IMR-90 (cell line): Measurements from ENCODE around the gene JPH3. TPM values are rescaled to one million over a fixed set of nuclear protein-coding genes. Genes with fewer than 3 reads are reported as not detected.

Source experiments
- ATAC-seq: fragments of 200-7000 bp; cut with Tn5 transposase; 2 replicates; pipeline ENCODE4 v1.9.1; 2020; ENCODE audit warnings: low read depth, mild to moderate bottlenecking, moderate library complexity
- BruUV-seq: library from RNA; stranded (reverse); fragments of 400-500 nt; replicated peaks from 2 replicates; lab custom pipeline; 2021; lab: Mats Ljungman, UMichigan
- CTCF ChIA-PET: fragments of 300-600 bp; formaldehyde crosslinking; extraction: SDS; loops from one replicate; lab custom pipeline; 2021; ENCODE audit warnings: antibody characterized with exemption; lab: Yijun Ruan, JAX
- POLR2A ChIA-PET: fragments of 300-600 bp; sonication (Branson Sonifier 250); formaldehyde crosslinking; loops from one replicate; lab custom pipeline; 2022; ENCODE audit warnings: antibody characterized with exemption; ENCODE audit not compliant: unreplicated experiment; lab: Charles Lee
- DNase-seq: peaks from one replicate; pipeline ENCODE4 v3.0.0; 2013
- H2AFZ ChIP-seq: replicated peaks from 2 replicates; pipeline ENCODE3; 2013; ENCODE audit warnings: low read length, mild to moderate bottlenecking; ENCODE audit not compliant: poor library complexity
- H2AK5ac ChIP-seq: 2 replicates; pipeline ENCODE4 v1.6.1; 2013; ENCODE audit warnings: low read depth, low read length, inconsistent platforms
- H2AK9ac ChIP-seq: replicated peaks from 2 replicates; pipeline ENCODE3; 2013; ENCODE audit warnings: mild to moderate bottlenecking, low read depth, low read length, moderate library complexity; ENCODE audit not compliant: poor library complexity
- H2BK120ac ChIP-seq: 2 replicates; pipeline ENCODE4 v1.6.1; 2013; ENCODE audit warnings: low read depth, low read length, inconsistent platforms
- H2BK15ac ChIP-seq: 3 replicates; pipeline ENCODE4 v1.6.1; 2013; ENCODE audit warnings: low read depth, low read length, inconsistent platforms
- H2BK20ac ChIP-seq: 2 replicates; pipeline ENCODE4 v1.6.1; 2013; ENCODE audit warnings: low read depth, mild to moderate bottlenecking, inconsistent platforms, low read length, moderate library complexity
- H2BK5ac ChIP-seq: 2 replicates; pipeline ENCODE4 v1.6.1; 2013; ENCODE audit warnings: mild to moderate bottlenecking, low read depth, low read length, inconsistent platforms; ENCODE audit not compliant: poor library complexity, severe bottlenecking
- H3K14ac ChIP-seq: replicated peaks from 2 replicates; pipeline ENCODE4 v1.6.1; 2013; ENCODE audit warnings: low read depth, low read length, inconsistent platforms
- H3K18ac ChIP-seq: 2 replicates; pipeline ENCODE4 v1.6.1; 2013; ENCODE audit warnings: low read depth, low read length, control low read depth
- H3K23ac ChIP-seq: 2 replicates; pipeline ENCODE4 v1.6.1; 2013; ENCODE audit warnings: low read depth, low read length, inconsistent platforms
- H3K27ac ChIP-seq: 2 replicates; pipeline ENCODE4 v1.5.1; 2013; ENCODE audit warnings: mild to moderate bottlenecking, control low read depth, low read length; ENCODE audit not compliant: insufficient read depth
- H3K27me3 ChIP-seq: 2 replicates; pipeline ENCODE4 v1.6.1; 2013; ENCODE audit warnings: low read length; ENCODE audit not compliant: control insufficient read depth, insufficient read depth
- H3K36me3 ChIP-seq: 2 replicates; pipeline ENCODE4 v1.6.1; 2013; ENCODE audit warnings: low read length, mixed read lengths; ENCODE audit not compliant: control insufficient read depth, insufficient read depth
- H3K4ac ChIP-seq: 2 replicates; pipeline ENCODE4 v1.6.1; 2013; ENCODE audit warnings: low read depth, low read length, inconsistent platforms
- H3K4me1 ChIP-seq: 2 replicates; pipeline ENCODE4 v1.6.1; 2013; ENCODE audit warnings: low read length, mixed read lengths; ENCODE audit not compliant: control insufficient read depth, insufficient read depth
- H3K4me2 ChIP-seq: 2 replicates; pipeline ENCODE4 v1.6.1; 2013; ENCODE audit warnings: low read depth, mild to moderate bottlenecking, control low read depth, low read length, moderate library complexity
- H3K4me3 ChIP-seq: 2 replicates; pipeline ENCODE4 v1.5.1; 2013; ENCODE audit warnings: low read depth, mild to moderate bottlenecking, control low read depth, low read length, moderate library complexity; ENCODE audit not compliant: insufficient read depth
- H3K56ac ChIP-seq: 2 replicates; pipeline ENCODE4 v1.6.1; 2013; ENCODE audit warnings: low read length, inconsistent platforms; ENCODE audit not compliant: insufficient read depth; ENCODE audit errors: extremely low read depth
- H3K79me1 ChIP-seq, 2 experiments: 2 replicates each; pipeline ENCODE4 v1.6.1; 2013; ENCODE audit warnings: low read length in 2 of 2, inconsistent platforms in 1 of 2, low read depth in 1 of 2
- H3K9ac ChIP-seq: 2 replicates; pipeline ENCODE4 v1.6.1; 2013; ENCODE audit warnings: low read depth, low read length, control low read depth
- H3K9me1 ChIP-seq: 2 replicates; pipeline ENCODE4 v1.6.1; 2013; ENCODE audit warnings: low read length, inconsistent platforms; ENCODE audit not compliant: insufficient read depth
- H3K9me3 ChIP-seq: 2 replicates; pipeline ENCODE4 v1.6.1; 2013; ENCODE audit warnings: low read length; ENCODE audit not compliant: control insufficient read depth, insufficient read depth
- H4K20me1 ChIP-seq: 2 replicates; pipeline ENCODE4 v1.6.1; 2013; ENCODE audit warnings: low read length, inconsistent platforms; ENCODE audit not compliant: insufficient read depth
- H4K5ac ChIP-seq: 2 replicates; pipeline ENCODE4 v1.6.1; 2013; ENCODE audit warnings: mild to moderate bottlenecking, low read depth, low read length, control low read depth
- H4K8ac ChIP-seq, 2 experiments: 2 replicates each; pipeline ENCODE4 v1.6.1; 2013; ENCODE audit warnings: low read depth in 2 of 2, low read length in 2 of 2, control low read depth in 1 of 2, inconsistent platforms in 1 of 2
- H4K91ac ChIP-seq: 2 replicates; pipeline ENCODE4 v1.6.1; 2013; ENCODE audit warnings: low read depth, low read length, inconsistent platforms; ENCODE audit not compliant: insufficient read depth
- CEBPB ChIP-seq: IDR thresholded peaks from 2 replicates; pipeline ENCODE4 v1.6.1; 2012; ENCODE audit warnings: low read depth, low read length, improper control_type of control experiment
- CHD1 ChIP-seq: IDR thresholded peaks from 2 replicates; pipeline ENCODE4 v1.6.1; 2012; ENCODE audit warnings: low read depth, low read length, improper control_type of control experiment
- CTCF ChIP-seq: conservative IDR thresholded peaks from 2 replicates; pipeline ENCODE4 v1.5.1; 2012; ENCODE audit warnings: mild to moderate bottlenecking, low read depth, low read length, improper control_type of control experiment
- MAFK ChIP-seq: IDR thresholded peaks from 2 replicates; pipeline ENCODE4 v1.6.1; 2012; ENCODE audit warnings: low read depth, low read length, improper control_type of control experiment
- MXI1 ChIP-seq: IDR thresholded peaks from 2 replicates; pipeline ENCODE4 v1.6.1; 2012; ENCODE audit warnings: low read depth, mild to moderate bottlenecking, low read length, moderate library complexity, borderline replicate concordance
- POLR2A ChIP-seq: IDR thresholded peaks from 2 replicates; pipeline ENCODE4 v1.6.1; 2012; ENCODE audit warnings: mild to moderate bottlenecking, low read depth, low read length
- RAD21 ChIP-seq: IDR thresholded peaks from 2 replicates; pipeline ENCODE4 v1.6.1; 2012; ENCODE audit warnings: low read length, improper control_type of control experiment
- RFX5 ChIP-seq: IDR thresholded peaks from 2 replicates; pipeline ENCODE4 v1.8.0; 2012; ENCODE audit warnings: low read depth, mild to moderate bottlenecking, low read length, moderate library complexity
- SMC3 ChIP-seq: fragments of 150-350 bp; IDR thresholded peaks from 2 replicates; pipeline ENCODE4 v1.6.1; 2016; ENCODE audit warnings: low read depth, mild to moderate bottlenecking, antibody characterized with exemption, low read length, moderate library complexity
- WGBS, 2 experiments: methylation state at CpG; one replicate each; pipeline versions ENCODE4 v1.1.5 to v1.1.7; 2013; ENCODE audit warnings: missing lambda C conversion rate in 2 of 2; ENCODE audit not compliant: insufficient read length in 1 of 2; ENCODE audit errors: extremely low coverage in 2 of 2; 5-methylcytosine and 5-hydroxymethylcytosine counted together
- dilution Hi-C: fragments of 300-500 bp; cut with HindIII; formaldehyde crosslinking; loops from one replicate; pipeline ENCODE4 v1.14.3; 2018; ENCODE audit warnings: low sequenced_read_pairs; ENCODE audit not compliant: unreplicated experiment
- in situ Hi-C: fragments of 300-500 bp; cut with MboI; formaldehyde crosslinking; loops from 3 replicates; pipeline ENCODE4 v1.14.3; 2019; ENCODE audit warnings: low sequenced_read_pairs, inconsistent platforms, mixed read lengths
- intact Hi-C: fragments of 100-400 bp; cut with micrococcal nuclease; formaldehyde crosslinking; loops from 2 replicates; pipeline ENCODE4 v1.10.0; 2022
- polyA plus RNA-seq, 3 experiments: library from polyadenylated mRNA; depleted of rRNA; stranded (reverse); fragments of >200 nt; gene quantifications; 2 replicates each; pipeline ENCODE4 v1.2.3, GENCODE V29; 2012; ENCODE audit warnings: low replicate concordance in 1 of 3
- total RNA-seq: library from RNA; depleted of rRNA; stranded (reverse); fragments of >200 nt; gene quantifications from 2 replicates; pipeline ENCODE4 v1.2.3, GENCODE V29; 2012

The JPH3 gene
- total and polyA plus RNA-seq, 2 of the 4 experiments (the other 2 are of a cell fraction): 0.03 TPM; not detected in 1

- 87% methylated on average over 12 of the region's 13 CpGs; no CpG with 5 or more reads in 1 of the 2 experiments for WGBS, 2 experiments
- Histone ChIP-seq H4K20me1 (no peaks in the 10 kb centered on the region), H2AK9ac (no peak overlapping the region), H4K91ac (no peak overlapping the region), H3K23ac (no peak overlapping the region), H3K4me1 (no peaks in the 10 kb centered on the region), H4K5ac (no peak overlapping the region), H3K14ac (no peak overlapping the region), H3K27ac (no peak overlapping the region), H3K9me3 (no peaks in the 10 kb centered on the region), H2BK5ac (no peak overlapping the region), H2AK5ac (no peak overlapping the region), H4K8ac (no peak overlapping the region), H3K4me3 (no peak overlapping the region), H3K18ac (no peak overlapping the region), H2AFZ (no peak overlapping the region), H3K79me1 (no peaks in the 10 kb centered on the region), H3K56ac (no peak overlapping the region), H2BK20ac (no peak overlapping the region), H2BK120ac (no peak overlapping the region), H3K4me2 (no peak overlapping the region), H2BK15ac (no peak overlapping the region), H3K9ac (no peak overlapping the region), H3K36me3 (no peaks in the 10 kb centered on the region), H3K9me1 (no peaks in the 10 kb centered on the region), H3K27me3 (peaks cover 36% of the 10 kb centered on the region), H3K4ac (no peak overlapping the region)
- no peak for ATAC-seq
- BruUV-seq: no TSS peak
- intact Hi-C loops: loop anchor here (10.0 kb wide), 2 partner anchors 323 to 1073 kb away; partner anchors contain the start of genes C16orf95 and FOXC2
- dilution Hi-C loops: no loop called here
- DNase-seq: no peak
- no peak for TF ChIP-seq CHD1
- TF ChIP-seq MXI1: no peak
- no peak for TF ChIP-seq SMC3
- no peak for TF ChIP-seq POLR2A
- no peak for TF ChIP-seq RAD21
- no peak for TF ChIP-seq MAFK
- no peak for TF ChIP-seq CEBPB
- no peak for TF ChIP-seq CTCF
- no peak for TF ChIP-seq RFX5
- in situ Hi-C loops: loop anchor here (5.0 to 10.0 kb wide), 2 partner anchors 220 to 313 kb away; no protein-coding TSS in a partner anchor
- CTCF ChIA-PET: no interaction called here
- POLR2A ChIA-PET: interaction anchor here (0.6 kb wide), 1 partner anchor 93 kb away, joined by 3 read pairs; no protein-coding TSS in a partner anchor
Measured at GRCh38 chr16:87637357-87637756, 35.0 kb downstream of the JPH3 start.
